BLaER1 (cell line): ENCODE results near the gene GJC2.

Experiments used
- H3K27ac ChIP-seq: shearing (Covaris generic); formaldehyde crosslinking; 2 replicates; pipeline ENCODE4 v1.8.1; 2022
- H3K27me3 ChIP-seq: shearing (Covaris generic); formaldehyde crosslinking; 2 replicates; pipeline ENCODE4 v1.8.1; 2022
- H3K36me3 ChIP-seq: shearing (Covaris generic); formaldehyde crosslinking; 2 replicates; pipeline ENCODE4 v1.8.1; 2022
- H3K4me1 ChIP-seq: shearing (Covaris generic); formaldehyde crosslinking; 2 replicates; pipeline ENCODE4 v1.8.1; 2022
- H3K4me2 ChIP-seq: shearing (Covaris generic); formaldehyde crosslinking; 2 replicates; pipeline ENCODE4 v1.8.1; 2022
- H3K4me3 ChIP-seq: shearing (Covaris generic); formaldehyde crosslinking; 2 replicates; pipeline ENCODE4 v1.8.1; 2022
- H3K9ac ChIP-seq: shearing (Covaris generic); formaldehyde crosslinking; 2 replicates; pipeline ENCODE4 v1.8.1; 2022
- H3K9me3 ChIP-seq: shearing (Covaris generic); formaldehyde crosslinking; 2 replicates; pipeline ENCODE4 v1.8.1; 2022
- H4K20me1 ChIP-seq: shearing (Covaris generic); formaldehyde crosslinking; 2 replicates; pipeline ENCODE4 v1.8.1; 2022
- Cebpa-rat ChIP-seq: shearing (Covaris generic); IDR thresholded peaks from 2 replicates; pipeline ENCODE4 v1.8.1; 2022

The GJC2 gene

DNA sequence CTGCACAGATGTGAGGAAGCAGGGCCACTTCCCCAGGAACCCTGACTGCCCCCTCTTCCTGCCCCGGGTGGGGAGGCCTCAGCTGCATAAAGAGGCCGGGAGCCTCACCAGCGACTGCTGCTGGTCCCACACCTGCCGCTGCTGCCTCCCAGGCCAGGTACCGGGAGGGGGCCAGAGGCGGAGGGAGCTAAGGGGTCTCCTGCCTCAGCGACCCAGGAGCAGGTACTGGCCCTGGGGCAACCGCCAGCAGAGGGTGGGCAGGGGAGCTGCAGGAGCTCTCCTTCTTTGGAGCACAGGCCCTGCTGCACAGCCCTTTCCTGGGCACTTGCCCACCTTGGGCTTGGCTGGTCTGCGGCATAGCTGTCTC is 6.8 kb downstream of the GJC2 start:
- Histone ChIP-seq H3K4me3 (peak overlapping the region; percentile 25; the same call in 1 of the 2 replicates), H3K4me1 (peaks cover 55% of the 10 kb centered on the region), H4K20me1 (peaks cover 29% of the 10 kb centered on the region), H3K9ac (peak overlapping the region; percentile 53), H3K27ac (peak overlapping the region; percentile 68), H3K9me3 (no peaks in the 10 kb centered on the region), H3K36me3 (no peaks in the 10 kb centered on the region), H3K4me2 (peak overlapping the region; percentile 78), H3K27me3 (no peaks in the 10 kb centered on the region)
- TF ChIP-seq Cebpa-rat: no peak

DNA sequence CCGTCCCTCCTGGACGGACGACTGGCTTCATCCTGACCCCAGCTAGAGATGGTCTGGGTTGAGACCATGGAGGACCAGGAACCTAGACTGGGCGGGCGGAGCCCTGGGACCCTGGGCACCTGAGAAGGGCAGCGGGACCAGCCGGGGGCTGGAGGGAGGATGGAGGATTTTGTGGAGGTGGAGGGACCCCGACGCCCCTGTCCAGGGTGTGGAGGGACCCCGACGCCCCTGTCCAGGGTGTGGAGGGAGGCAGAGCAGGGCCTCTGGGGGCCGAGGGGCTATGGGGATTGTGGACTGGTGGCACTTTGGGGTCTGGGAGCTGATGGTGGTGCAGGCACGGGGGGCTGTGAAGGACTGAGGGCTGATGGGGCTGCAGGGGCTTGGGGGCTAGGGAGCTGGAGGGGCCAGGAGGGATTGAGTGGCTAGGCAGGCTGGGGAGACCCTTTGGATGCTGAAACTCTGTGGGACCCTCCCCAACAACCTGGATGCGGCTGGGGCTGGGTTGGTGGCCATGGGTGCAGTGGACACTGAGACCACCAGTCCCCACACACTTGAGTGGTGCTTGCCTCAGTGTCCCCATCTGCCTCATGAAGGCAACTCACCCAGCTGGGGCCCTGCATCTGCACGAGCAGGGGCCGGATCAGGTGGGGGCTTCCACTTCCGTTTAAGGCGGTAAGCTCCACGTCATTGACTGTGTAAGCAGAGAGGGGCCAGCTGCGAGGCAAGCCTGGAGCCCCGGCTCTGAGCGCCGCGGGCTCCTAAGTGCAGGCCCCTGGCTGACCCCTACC is 7.4 kb downstream of the GJC2 start:
- H3K27ac ChIP-seq: peak overlapping the region; percentile 68
- peak overlapping the region; percentile 25; the same call in 1 of the 2 replicates for H3K4me3 ChIP-seq
- no peak for TF ChIP-seq Cebpa-rat
- H3K4me2 ChIP-seq: peak overlapping the region; percentile 78
- H3K9me3 ChIP-seq: no peaks in the 10 kb centered on the region
- no peaks in the 10 kb centered on the region for H3K27me3 ChIP-seq
- H3K4me1 ChIP-seq: peaks cover 57% of the 10 kb centered on the region
- H4K20me1 ChIP-seq: peaks cover 22% of the 10 kb centered on the region
- peak overlapping the region; percentile 53 for H3K9ac ChIP-seq
- no peaks in the 10 kb centered on the region for H3K36me3 ChIP-seq

DNA sequence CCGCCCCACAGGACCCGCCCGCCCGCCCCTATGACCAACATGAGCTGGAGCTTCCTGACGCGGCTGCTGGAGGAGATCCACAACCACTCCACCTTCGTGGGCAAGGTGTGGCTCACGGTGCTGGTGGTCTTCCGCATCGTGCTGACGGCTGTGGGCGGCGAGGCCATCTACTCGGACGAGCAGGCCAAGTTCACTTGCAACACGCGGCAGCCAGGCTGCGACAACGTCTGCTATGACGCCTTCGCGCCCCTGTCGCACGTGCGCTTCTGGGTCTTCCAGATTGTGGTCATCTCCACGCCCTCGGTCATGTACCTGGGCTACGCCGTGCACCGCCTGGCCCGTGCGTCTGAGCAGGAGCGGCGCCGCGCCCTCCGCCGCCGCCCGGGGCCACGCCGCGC is 8.0 kb downstream of the GJC2 start:
- Histone ChIP-seq H4K20me1 (peaks cover 16% of the 10 kb centered on the region; the same call in 1 of the 2 replicates), H3K27ac (no peak overlapping the region), H3K36me3 (no peaks in the 10 kb centered on the region), H3K27me3 (no peaks in the 10 kb centered on the region), H3K4me2 (no peak overlapping the region), H3K9me3 (no peaks in the 10 kb centered on the region), H3K4me3 (no peak overlapping the region), H3K4me1 (peaks cover 57% of the 10 kb centered on the region), H3K9ac (no peak overlapping the region)
- no peak for TF ChIP-seq Cebpa-rat

DNA sequence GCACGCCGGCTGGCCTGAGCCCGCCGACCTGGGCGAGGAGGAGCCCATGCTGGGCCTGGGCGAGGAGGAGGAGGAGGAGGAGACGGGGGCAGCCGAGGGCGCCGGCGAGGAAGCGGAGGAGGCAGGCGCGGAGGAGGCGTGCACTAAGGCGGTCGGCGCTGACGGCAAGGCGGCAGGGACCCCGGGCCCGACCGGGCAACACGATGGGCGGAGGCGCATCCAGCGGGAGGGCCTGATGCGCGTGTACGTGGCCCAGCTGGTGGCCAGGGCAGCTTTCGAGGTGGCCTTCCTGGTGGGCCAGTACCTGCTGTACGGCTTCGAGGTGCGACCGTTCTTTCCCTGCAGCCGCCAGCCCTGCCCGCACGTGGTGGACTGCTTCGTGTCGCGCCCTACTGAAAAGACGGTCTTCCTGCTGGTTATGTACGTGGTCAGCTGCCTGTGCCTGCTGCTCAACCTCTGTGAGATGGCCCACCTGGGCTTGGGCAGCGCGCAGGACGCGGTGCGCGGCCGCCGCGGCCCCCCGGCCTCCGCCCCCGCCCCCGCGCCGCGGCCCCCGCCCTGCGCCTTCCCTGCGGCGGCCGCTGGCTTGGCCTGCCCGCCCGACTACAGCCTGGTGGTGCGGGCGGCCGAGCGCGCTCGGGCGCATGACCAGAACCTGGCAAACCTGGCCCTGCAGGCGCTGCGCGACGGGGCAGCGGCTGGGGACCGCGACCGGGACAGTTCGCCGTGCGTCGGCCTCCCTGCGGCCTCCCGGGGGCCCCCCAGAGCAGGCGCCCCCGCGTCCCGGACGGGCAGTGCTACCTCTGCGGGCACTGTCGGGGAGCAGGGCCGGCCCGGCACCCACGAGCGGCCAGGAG is 8.6 kb downstream of the GJC2 start:
- Histone ChIP-seq H3K27me3 (no peaks in the 10 kb centered on the region), H3K4me1 (peaks cover 57% of the 10 kb centered on the region), H3K4me3 (no peak overlapping the region), H4K20me1 (peaks cover 15% of the 10 kb centered on the region; the same call in 1 of the 2 replicates), H3K4me2 (no peak overlapping the region), H3K9me3 (no peaks in the 10 kb centered on the region), H3K9ac (no peak overlapping the region), H3K36me3 (no peaks in the 10 kb centered on the region), H3K27ac (no peak overlapping the region)
- TF ChIP-seq Cebpa-rat: no peak

DNA sequence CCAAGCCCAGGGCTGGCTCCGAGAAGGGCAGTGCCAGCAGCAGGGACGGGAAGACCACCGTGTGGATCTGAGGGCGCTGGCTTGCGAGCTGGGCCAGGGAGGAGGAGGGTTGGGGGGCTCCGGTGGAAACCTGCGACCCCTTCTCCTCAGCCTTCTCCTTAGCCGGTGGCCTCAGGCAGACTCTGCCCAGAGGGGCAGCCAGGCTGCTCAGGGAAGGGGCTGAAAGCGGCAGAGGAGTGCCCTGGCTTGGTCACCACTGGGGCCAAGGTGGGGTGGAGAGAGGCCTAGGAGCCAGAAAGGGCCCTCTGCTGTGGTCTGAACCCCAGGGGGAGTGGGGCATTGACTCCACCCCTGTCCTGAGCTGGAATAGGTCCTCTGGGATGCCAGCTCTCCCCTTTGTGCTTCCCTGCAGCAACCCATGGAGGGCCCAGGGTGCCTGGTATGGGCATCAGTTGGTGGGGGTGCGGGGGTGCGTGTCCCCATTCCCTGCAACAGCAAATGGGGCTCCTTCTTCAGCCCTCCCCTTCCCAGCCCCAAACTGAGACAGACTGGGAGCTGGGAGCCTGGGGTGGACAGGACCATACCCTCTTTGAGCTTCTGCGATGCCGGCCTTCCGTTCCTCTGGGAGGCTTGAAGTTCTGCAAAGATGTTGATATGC is 9.4 kb downstream of the GJC2 start:
- Histone ChIP-seq H3K9me3 (no peaks in the 10 kb centered on the region), H3K36me3 (no peaks in the 10 kb centered on the region), H3K4me1 (peaks cover 63% of the 10 kb centered on the region), H3K9ac (no peak overlapping the region), H3K27ac (no peak overlapping the region), H4K20me1 (peaks cover 15% of the 10 kb centered on the region; the same call in 1 of the 2 replicates), H3K4me3 (no peak overlapping the region), H3K27me3 (no peaks in the 10 kb centered on the region), H3K4me2 (no peak overlapping the region)
- no peak for TF ChIP-seq Cebpa-rat

DNA sequence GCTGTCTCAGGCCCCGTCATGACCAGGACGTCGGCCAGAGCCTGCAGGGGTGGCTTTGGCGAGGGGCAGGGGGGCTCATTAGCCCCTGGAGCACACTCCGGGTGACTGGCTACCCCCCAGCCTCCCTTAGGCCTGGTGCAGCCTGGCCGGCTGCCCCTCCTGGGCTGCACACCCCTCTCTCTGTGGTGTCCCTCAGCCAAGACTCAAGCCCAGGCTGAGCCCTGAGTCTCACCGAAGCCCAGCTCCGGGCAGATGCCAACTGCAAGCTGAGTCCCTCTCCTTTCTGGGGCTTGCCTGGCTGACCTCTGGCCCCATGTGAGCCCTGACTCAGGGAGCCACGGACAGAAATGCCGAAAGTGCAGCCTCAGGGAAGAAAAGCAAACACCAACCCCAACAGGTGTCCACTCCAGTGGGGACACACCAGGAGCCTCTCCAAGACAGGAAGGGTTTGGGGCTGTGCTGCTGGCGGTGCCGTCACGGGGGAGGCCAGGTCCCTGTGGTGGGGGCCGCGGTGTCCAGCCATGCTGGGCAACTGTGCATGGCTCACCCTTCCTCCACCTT is 10.6 kb downstream of the GJC2 start:
- H4K20me1 ChIP-seq: peaks cover 15% of the 10 kb centered on the region; the same call in 1 of the 2 replicates
- TF ChIP-seq Cebpa-rat: no peak

DNA sequence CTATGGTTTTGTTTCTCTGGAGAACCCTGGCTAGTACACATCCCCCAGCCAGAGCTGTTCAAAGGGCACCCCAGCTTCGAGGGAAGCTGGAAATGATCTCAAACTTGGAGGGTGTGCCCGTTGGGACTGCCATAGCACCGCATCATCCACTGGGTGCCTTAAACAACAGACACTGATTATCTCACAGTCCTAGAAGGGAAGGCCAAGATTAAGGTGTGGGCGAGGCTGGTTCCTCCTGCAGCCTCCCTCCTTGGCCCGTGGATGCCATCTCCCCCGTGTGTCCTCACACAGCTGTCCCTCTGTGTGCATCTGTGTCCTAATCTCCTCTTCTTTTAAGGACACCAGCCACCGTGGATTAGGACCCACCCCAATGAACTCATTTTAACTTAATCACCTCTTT is 11.6 kb downstream of the GJC2 start:
- Histone ChIP-seq H3K4me3 (no peak overlapping the region), H3K4me2 (no peak overlapping the region; the same call in 1 of the 2 replicates), H3K36me3 (no peaks in the 10 kb centered on the region), H4K20me1 (peaks cover 6% of the 10 kb centered on the region; the same call in 1 of the 2 replicates), H3K27ac (no peak overlapping the region; the same call in 1 of the 2 replicates), H3K4me1 (peaks cover 54% of the 10 kb centered on the region), H3K27me3 (no peaks in the 10 kb centered on the region), H3K9ac (no peak overlapping the region), H3K9me3 (no peaks in the 10 kb centered on the region)
- TF ChIP-seq Cebpa-rat: no peak

More for the DNA sequence above, 10.6 kb downstream of the GJC2 start:
- Histone ChIP-seq H3K4me3 (no peak overlapping the region), H3K9ac (no peak overlapping the region), H3K4me1 (peaks cover 63% of the 10 kb centered on the region), H3K9me3 (no peaks in the 10 kb centered on the region), H3K27me3 (no peaks in the 10 kb centered on the region), H3K36me3 (no peaks in the 10 kb centered on the region), H3K4me2 (no peak overlapping the region), H3K27ac (no peak overlapping the region)

DNA sequence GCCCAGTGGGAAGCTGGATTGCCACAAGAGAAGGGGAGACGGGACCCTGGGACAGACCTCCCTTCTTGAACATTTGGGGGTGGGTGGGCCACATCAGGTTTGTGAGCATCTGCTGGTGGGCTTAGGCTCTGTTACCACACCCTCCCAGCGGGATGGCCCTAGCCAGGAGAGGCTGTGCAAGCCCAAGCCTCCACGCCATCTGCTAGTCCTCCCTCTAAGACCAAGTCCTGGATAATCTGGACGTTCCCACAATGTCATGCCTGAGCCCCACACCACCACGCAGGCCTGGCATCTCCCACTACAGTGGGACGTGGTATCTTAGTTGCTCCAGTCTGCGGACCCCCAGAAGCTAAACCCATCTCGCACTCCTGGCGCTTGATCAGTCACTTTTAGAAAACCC is 12.1 kb downstream of the GJC2 start:
- Histone ChIP-seq H3K4me1 (peaks cover 54% of the 10 kb centered on the region), H3K4me3 (no peak overlapping the region)

DNA sequence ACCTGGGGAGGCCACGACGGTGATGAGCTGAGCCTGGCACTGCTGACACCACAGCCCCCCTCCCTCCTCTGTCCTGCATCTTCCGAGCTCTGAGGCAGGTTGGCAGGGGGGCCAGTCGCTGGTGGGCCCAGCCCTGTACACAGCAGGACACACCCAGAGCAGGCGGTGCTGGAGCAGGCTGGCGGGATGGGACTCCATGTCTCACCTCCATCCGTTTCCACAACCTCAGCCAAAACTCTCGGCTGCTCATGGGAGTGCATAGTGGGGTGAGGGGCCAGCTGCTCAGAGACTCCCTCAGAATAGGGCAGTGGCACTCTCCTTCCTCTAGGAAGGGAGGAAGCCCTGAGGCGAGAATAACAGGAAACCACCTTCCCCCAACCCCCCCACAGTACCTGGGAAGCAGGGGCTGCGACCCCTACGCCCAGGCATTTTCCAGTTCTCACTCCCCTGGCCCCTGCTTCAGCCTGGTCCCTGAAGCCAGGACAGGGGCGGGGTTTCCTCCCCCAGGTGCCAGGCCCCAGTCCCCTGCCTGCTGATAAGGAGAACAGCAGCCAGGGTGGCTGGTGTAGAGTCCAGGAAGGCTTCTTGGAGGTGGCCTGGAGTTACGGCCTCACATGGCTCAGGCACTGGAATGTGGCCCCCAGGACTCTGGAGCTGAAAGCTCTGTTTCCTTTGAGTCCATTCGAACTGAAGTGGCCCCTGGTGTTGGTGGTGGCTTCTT is 12.7 kb downstream of the GJC2 start:
- Histone ChIP-seq H3K27me3 (no peaks in the 10 kb centered on the region), H3K4me3 (no peak overlapping the region), H4K20me1 (no peaks in the 10 kb centered on the region), H3K9me3 (no peaks in the 10 kb centered on the region), H3K9ac (peak overlapping the region; percentile 56), H3K4me1 (peaks cover 52% of the 10 kb centered on the region), H3K4me2 (peak overlapping the region; percentile 70), H3K36me3 (no peaks in the 10 kb centered on the region), H3K27ac (peak overlapping the region; percentile 60)
- no peak for TF ChIP-seq Cebpa-rat

More for the DNA sequence above, 12.1 kb downstream of the GJC2 start:
- H3K9ac ChIP-seq: peak overlapping the region; percentile 56; the same call in 1 of the 2 replicates
- no peak for TF ChIP-seq Cebpa-rat
- H4K20me1 ChIP-seq: 0 out of 2 replicates have a peak, but pooled peaks cover under 1% of the 10 kb centered on the region
- no peaks in the 10 kb centered on the region for H3K36me3 ChIP-seq
- no peaks in the 10 kb centered on the region for H3K27me3 ChIP-seq
- peak overlapping the region; percentile 70 for H3K4me2 ChIP-seq
- peak overlapping the region; percentile 60 for H3K27ac ChIP-seq
- H3K9me3 ChIP-seq: no peaks in the 10 kb centered on the region
